HG02759 (cell line): ENCODE results near the gene KCNMA1.

Experiments used
- ATAC-seq: cut with Tn5 transposase; IDR thresholded peaks from one replicate; pipeline ENCODE4 v1.9.1; 2021; ENCODE audit warnings: mild to moderate bottlenecking, moderate library complexity; ENCODE audit not compliant: unreplicated experiment

KCNMA1 gene

DNA sequence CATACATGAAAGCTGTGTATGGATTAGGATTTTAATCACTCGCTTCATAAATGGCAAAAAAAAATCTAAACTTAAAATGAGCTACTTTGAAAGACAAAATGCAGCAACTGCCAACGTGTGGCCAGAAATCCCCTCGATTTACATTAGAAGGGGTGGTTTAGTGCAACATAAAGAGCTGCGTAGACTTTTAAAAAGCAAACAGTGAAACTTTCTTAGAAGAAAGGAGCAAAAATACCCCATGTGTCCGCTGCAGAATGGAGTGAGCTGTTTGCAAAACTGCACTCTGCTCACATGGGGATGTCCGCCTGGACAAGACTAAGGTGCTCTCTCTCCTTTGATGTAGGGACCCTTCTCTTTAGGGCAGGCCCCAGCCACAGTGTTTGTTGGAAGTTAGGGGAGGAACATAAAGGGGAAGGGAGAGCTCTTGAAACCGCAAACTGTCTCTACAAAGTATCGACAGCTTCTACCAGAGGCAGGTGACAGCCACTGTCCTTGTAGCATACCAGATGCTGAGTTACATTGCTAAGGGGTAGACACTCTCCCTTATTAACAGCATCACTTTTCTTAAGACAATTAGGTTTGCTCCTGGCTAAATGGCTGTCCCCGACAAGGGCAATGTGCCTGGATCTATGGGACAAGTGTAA lies 528.1 kb downstream of the KCNMA1 start:
- no peak for ATAC-seq

DNA sequence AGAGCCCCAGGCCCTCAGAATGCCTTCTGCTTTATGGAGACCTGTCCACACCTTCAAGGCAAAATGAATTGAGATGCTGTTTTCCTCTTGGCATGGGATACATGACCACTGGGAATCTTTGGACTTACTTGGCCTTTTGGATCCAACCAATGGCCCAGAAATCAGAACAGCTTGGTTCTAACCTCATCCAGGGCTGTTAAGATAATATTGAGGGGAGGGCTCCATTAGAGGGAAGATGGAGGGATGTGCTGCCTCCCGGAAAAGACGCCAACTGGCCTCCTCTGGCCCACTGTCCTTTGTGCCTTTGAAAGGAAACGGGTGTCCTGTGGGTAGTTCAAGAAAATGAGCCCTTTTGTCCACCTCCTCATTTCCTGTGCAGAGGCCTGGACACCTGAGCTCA lies 530.9 kb downstream of the KCNMA1 start:
- ATAC-seq = no peak

- no peak for ATAC-seq
Observed at GRCh38 chr10:77105761-77106221, 531.8 kb downstream of the KCNMA1 start.

DNA sequence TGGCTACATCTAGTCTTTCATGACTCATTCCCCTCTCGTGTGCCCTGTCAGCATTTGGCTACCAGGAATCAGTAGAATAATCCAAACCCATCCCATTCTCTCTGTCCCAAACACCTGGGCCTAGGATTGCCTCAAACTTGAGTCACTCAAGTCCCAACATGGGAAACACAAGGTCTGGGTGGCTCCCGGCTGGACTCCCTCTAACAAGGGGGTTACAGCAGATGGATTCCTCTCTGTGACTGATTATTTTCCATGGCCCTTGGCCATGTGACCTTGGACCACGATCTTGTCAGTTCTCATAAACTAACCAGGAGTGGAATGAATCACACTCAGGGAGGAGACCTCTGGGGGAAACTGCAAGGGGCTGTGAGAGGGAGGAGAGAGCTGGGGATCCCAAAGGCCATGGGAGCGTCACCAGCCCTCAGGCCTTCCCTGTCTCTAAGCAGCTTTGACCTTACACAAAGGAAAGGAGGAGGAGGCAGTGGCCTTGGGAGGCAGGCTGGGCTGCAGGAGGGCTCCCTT lies 533.1 kb downstream of the KCNMA1 start:
- no peak for ATAC-seq

GRCh38 chr10:77103213-77103612 lies 534.4 kb downstream of the KCNMA1 start:
- no peak for ATAC-seq

- no peak for ATAC-seq
Observed at GRCh38 chr10:77101341-77101740, 536.3 kb downstream of the KCNMA1 start.

DNA sequence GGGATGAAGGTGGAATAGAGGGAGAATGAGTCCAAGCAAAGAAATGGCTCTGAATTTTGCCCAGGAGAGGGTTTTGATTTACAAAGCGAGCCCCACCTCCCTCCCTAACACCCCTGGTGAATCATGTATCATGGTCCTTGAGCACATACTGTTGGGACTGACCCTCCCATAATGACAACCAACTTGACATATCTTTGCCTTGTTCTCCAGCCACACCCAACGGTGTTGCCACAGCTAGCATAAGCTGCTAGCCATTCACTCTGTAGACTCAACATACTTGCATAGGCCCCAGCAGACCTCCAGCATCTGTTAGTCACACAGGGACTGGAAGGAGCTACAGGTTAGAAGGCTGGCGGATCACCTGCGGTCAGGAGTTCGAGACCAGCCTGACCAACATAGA lies 538.5 kb downstream of the KCNMA1 start:
- no peak for ATAC-seq

DNA sequence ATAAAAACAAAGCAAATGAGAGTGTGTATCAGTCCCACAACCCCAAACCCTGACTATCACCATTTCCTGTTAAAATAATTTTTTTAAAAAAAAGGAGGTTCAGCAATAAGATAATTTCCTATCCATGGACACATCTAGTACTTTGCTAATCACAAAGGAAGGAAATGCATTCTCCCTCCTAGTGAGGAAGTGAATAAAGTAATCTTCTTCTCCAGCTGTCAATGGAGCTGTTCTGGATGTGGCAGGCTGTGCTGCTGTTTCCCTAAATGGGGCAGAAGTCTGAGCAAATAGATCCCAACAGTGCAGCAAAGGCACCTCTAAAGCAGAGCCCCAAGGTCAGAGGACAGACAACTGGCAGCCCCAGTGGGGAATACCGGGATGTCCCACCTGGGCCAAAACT lies 540.0 kb downstream of the KCNMA1 start:
- ATAC-seq = no peak

GRCh38 chr10:77093126-77093525 lies 544.5 kb downstream of the KCNMA1 start:
- ATAC-seq = no peak

- ATAC-seq = no peak
Observed at GRCh38 chr10:77091597-77092165, 545.9 kb downstream of the KCNMA1 start.

- ATAC-seq = no peak
Observed at GRCh38 chr10:77090381-77091356, 546.9 kb downstream of the KCNMA1 start.

GRCh38 chr10:77087366-77087765 lies 550.2 kb downstream of the KCNMA1 start:
- ATAC-seq = no peak

- no peak for ATAC-seq
Observed at GRCh38 chr10:77086081-77086480, 551.5 kb downstream of the KCNMA1 start.

- no peak for ATAC-seq
Observed at GRCh38 chr10:77085344-77085743, 552.3 kb downstream of the KCNMA1 start.

- ATAC-seq = no peak
Observed at GRCh38 chr10:77084431-77085144, 553.0 kb downstream of the KCNMA1 start.

GRCh38 chr10:77082601-77083252 lies 554.9 kb downstream of the KCNMA1 start:
- ATAC-seq = no peak

DNA sequence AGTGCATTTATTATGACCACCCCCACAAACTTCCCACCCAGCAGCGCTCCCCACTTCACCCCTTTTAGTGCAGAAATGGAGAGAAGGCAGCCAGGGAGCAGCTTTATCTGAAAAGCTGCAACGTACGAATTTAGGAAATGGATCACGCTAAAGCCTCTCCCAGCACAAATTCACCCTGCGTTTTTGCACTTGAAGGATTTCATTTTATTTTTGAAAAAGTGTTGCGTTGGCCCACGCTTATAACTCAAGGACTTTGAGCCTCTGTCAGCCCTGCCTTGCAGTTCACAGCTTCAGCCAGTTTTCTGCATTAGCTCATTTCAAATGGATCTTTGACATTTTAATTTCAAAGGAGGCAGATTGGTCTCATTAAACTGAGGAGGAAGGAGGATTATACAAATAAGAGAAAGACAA lies 556.1 kb downstream of the KCNMA1 start:
- no peak for ATAC-seq

DNA sequence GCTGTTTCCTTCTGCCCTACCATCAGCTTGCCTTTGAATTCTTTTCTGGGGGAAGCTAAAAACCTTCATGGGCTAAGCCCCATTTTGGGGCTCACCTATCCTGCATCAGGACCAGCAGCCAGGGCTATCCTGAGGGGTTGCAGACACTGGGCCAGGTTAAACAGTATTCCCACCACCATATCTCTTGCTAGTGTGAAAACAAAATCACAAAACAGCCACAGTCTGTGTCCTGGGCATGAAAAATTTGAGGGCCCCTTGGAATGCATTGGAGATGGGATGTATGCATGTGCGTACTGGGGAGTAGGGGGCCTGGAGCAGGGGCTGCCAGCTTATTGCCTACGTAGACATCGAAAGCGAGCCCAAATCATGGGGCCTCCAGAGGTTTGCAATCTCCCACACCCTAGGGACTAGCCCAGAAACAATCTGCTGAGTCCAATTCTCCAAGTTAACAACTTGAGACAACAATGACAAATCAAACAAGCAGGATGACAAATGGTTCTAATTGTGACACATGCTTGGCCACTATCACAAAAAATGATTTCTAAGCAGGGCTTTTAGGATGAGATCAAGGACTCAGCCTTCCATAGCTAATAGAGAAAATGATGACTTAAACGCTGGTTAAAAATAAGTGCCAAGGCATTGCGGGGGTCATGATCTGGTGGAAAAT lies 557.1 kb downstream of the KCNMA1 start:
- no peak for ATAC-seq

DNA sequence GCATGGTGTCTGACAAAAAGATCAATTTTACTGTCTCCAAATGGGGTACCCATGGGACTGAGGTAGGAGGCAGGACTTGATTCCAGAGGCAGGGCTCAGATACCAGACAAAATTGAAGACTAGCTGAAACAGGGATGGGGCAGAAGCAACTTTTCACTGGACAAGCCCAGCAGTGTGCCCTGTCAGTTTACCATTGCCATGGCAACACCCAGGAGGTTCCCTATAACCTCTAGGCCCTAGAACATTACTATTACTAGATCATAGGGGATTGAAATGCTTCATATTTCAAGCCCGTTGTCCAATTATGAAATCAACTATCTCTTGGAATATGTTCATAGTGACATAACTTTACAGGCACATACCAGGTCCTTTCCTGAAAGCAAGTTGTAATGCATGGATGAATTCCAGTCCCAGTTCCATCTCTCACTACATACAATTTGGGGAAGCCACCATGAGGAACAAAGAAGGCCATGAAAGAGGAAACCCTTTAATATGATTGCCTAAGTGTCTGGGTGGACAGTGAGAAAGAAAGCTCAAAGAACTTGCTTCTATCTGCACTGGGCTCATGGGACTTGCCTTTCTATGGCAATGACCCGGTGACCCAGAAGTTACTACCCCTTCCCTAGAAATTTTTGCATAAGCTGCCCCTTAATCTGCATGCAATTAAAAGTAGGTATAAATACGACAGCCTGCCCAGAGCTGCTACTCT lies 557.9 kb downstream of the KCNMA1 start:
- no peak for ATAC-seq
